ENCODE results near the gene PAXX.
"Not testable (repeated sequence)": the region's sequence is repeated elsewhere in the genome, so short reads cannot be mapped to it uniquely, and the experiment has no call there.

Gene PAXX

GRCh38 chr9:136983167-136983566 lies 9.1 kb upstream of the PAXX start:
- DNase-seq = no peak

- DNase-seq = no peak
Observed at GRCh38 chr9:136983656-136984314, 8.4 kb upstream of the PAXX start.

- DNase-seq = no peak
Observed at GRCh38 chr9:136984464-136985026, 7.7 kb upstream of the PAXX start.

- DNase-seq = no peak
Observed at GRCh38 chr9:136985027-136985602, 7.1 kb upstream of the PAXX start.

- DNase-seq = no peak
Observed at GRCh38 chr9:136985853-136986252, 6.4 kb upstream of the PAXX start.

- DNase-seq = no peak
Observed at GRCh38 chr9:136988872-136989271, 3.4 kb upstream of the PAXX start.

GRCh38 chr9:136990242-136990911 lies 1.8 kb upstream of the PAXX start:
- DNase-seq = no peak

GRCh38 chr9:136992819-136993369 lies 672 bp downstream of the PAXX start:
- no peak for DNase-seq

- no peak for DNase-seq
Observed at GRCh38 chr9:136994180-136994887, 2.1 kb downstream of the PAXX start.

GRCh38 chr9:136994888-136995230 lies 2.6 kb downstream of the PAXX start:
- no peak for DNase-seq

- DNase-seq = no peak
Observed at GRCh38 chr9:136995362-136995761, 3.1 kb downstream of the PAXX start.

GRCh38 chr9:136995772-136996311 lies 3.6 kb downstream of the PAXX start:
- no peak for DNase-seq

- no peak for DNase-seq
Observed at GRCh38 chr9:136996361-136997292, 4.4 kb downstream of the PAXX start, which contains the start of gene CLIC3. Gene CLIC3, minus strand, starts transcription at chr9:136996568. Its CDS starts 25 bp downstream, at chr9:136996543.

GRCh38 chr9:136997371-136997770 lies 5.1 kb downstream of the PAXX start:
- no peak for DNase-seq

- DNase-seq = no peak
Observed at GRCh38 chr9:136997830-136998234, 5.6 kb downstream of the PAXX start.

- no peak for DNase-seq
Observed at GRCh38 chr9:137000177-137000930, 8.1 kb downstream of the PAXX start.

- no peak for DNase-seq
Observed at GRCh38 chr9:137001857-137002645, 9.8 kb downstream of the PAXX start.

GRCh38 chr9:137002646-137003041 lies 10.4 kb downstream of the PAXX start:
- DNase-seq = no peak

GRCh38 chr9:137004285-137004684 lies 12.1 kb downstream of the PAXX start:
- not testable (repeated sequence) for DNase-seq
